ENCODE measurements around the gene SPSB3. TPM values are rescaled to one million over a fixed set of nuclear protein-coding genes. Genes with fewer than 3 reads are reported as not detected.

SPSB3 gene
- total and polyA plus RNA-seq, 8 donors, result 19.2 to 223 (median 39.6) TPM

GRCh38 chr16:1822801-1823200 is 40.4 kb upstream of the SPSB3 start:
- ATAC-seq (no peak), DNase-seq (no peak), FAIRE-seq (no peak)
- no peaks in the 10 kb centered on the region for H3K27me3 ChIP-seq
- peaks cover 0 to 27% (median 9%) of the 10 kb centered on the region in 3 donors for H3K36me3 ChIP-seq
- intact Hi-C loops (cut with DNase I), result no loop called here
- H3K4me1 ChIP-seq, result peaks cover 0 to 11% (median 6%) of the 10 kb centered on the region in 3 donors
- no peak overlapping the region for H3K4me3 ChIP-seq
- H3K27ac ChIP-seq, result no peak overlapping the region
- 88 to 96% methylated on average over 15 to 16 of the region's 16 CpGs for WGBS, 2 donors
- no peaks in the 10 kb centered on the region for H3K9me3 ChIP-seq
- no peak for TF ChIP-seq CTCF (IDR thresholded peaks at IDR 0.05)

- ATAC-seq, result no peak
- Histone ChIP-seq H3K27ac (no peak overlapping the region), H3K36me3 (peaks cover 0 to 28% (median 10%) of the 10 kb centered on the region in 3 donors), H3K4me1 (peaks cover 0 to 11% (median 6%) of the 10 kb centered on the region in 3 donors), H3K9me3 (no peaks in the 10 kb centered on the region), H3K4me3 (no peak overlapping the region), H3K27me3 (no peaks in the 10 kb centered on the region)
- no peak for FAIRE-seq
- DNase-seq, result no peak
- intact Hi-C loops (cut with DNase I), result no loop called here
- TF ChIP-seq CTCF (IDR thresholded peaks at IDR 0.05), result no peak
- 90 to 95% methylated on average over 24 of the region's 24 CpGs for WGBS, 2 donors
Observed at GRCh38 chr16:1821861-1822611, 39.7 kb upstream of the SPSB3 start.

- Histone ChIP-seq H3K9me3 (no peaks in the 10 kb centered on the region), H3K4me1 (peaks cover 0 to 11% (median 6%) of the 10 kb centered on the region in 3 donors), H3K36me3 (peaks cover 3 to 38% (median 14%) of the 10 kb centered on the region in 3 donors), H3K27me3 (no peaks in the 10 kb centered on the region), H3K27ac (no peak overlapping the region), H3K4me3 (no peak overlapping the region)
- ATAC-seq, result no peak
- FAIRE-seq, result no peak
- TF ChIP-seq CTCF (IDR thresholded peaks at IDR 0.05), result no peak
- no peak for DNase-seq
- intact Hi-C loops (cut with DNase I), result no loop called here
- WGBS, 2 donors, result 91% methylated on average over 12 of the region's 12 CpGs
Observed at GRCh38 chr16:1820946-1821290, 38.5 kb upstream of the SPSB3 start.

- intact Hi-C loops (cut with DNase I), result no loop called here
- Histone ChIP-seq H3K4me3 (no peak overlapping the region), H3K4me1 (peaks cover 0 to 7% (median 3%) of the 10 kb centered on the region in 3 donors), H3K27ac (no peak overlapping the region), H3K27me3 (no peaks in the 10 kb centered on the region), H3K36me3 (peaks cover 3 to 38% (median 14%) of the 10 kb centered on the region in 3 donors), H3K9me3 (no peaks in the 10 kb centered on the region)
- no peak for FAIRE-seq
- no peak for TF ChIP-seq CTCF (IDR thresholded peaks at IDR 0.05)
- 86 to 88% methylated on average over 25 of the region's 25 CpGs for WGBS, 2 donors
- ATAC-seq, result no peak
- no peak for DNase-seq
Observed at GRCh38 chr16:1820096-1820945, 38.0 kb upstream of the SPSB3 start.
